ENCODE data around the gene TBX18.
A peak's percentile ranks its signal among the peaks of the same experiment; 100 is the strongest.

Gene TBX18

DNA sequence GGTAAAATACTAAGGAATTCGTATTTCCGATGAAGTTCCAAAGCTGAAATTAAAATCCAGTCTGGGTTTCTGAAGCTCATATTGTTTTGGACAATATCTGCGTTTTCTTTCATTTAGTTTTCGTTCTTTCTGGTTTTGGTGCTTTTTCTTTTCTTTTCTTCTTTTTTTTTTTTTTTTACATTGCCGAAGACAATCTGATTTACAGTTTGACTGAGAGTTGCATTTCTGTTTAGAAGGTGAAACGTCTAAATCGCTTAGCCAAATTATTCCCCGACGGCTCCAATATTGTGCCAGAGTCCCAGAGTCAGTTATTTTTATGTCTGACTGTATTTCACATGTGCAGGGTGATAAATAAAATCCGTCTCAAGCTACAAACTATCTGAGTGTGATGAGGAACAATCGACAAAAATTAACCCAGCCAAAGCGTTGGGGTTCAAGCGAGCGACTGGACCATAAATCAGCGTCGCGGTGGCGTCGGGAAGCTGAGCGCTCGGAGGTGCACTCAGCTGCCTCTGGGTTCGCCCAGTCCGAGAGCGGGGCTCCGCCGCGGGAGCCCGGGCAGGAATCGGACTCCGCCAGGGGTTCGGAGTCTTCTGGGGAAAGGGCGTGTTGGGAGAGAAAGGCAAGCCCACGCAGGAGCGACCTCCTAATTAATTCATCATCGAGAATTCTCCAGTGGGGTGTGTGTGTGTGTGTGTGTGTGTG, 8.2 kb upstream of the TBX18 start:
- DNase-seq = no peak

DNA sequence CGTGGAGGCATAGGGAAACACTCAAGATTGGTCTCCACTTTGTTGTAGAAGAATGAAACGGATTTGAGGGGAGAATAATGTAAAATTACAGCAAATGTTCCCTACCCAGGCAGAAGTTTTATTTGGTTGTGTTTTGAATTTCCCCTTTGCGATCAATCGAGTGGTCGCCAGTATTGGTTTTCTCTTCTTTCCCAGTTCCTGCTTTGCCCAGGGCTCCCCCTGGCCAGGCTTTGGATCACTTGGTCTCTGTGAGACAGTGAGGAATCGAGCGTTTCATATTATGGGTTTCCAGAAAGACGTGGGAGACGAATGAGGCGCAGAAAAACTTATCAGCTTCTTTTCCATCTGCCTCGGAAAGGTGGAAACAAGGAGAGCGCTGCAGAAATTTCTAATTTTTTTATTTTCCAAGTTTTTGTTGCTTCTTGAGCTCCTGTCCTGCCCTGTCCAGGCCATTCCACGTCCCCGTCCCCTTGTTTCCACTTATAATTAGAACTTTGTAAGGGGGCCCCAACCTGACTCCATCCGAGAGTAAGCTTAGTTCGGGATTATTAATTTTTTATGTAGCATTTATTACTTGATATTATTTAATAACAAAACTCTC, 7.5 kb upstream of the TBX18 start:
- DNase-seq = no peak

DNA sequence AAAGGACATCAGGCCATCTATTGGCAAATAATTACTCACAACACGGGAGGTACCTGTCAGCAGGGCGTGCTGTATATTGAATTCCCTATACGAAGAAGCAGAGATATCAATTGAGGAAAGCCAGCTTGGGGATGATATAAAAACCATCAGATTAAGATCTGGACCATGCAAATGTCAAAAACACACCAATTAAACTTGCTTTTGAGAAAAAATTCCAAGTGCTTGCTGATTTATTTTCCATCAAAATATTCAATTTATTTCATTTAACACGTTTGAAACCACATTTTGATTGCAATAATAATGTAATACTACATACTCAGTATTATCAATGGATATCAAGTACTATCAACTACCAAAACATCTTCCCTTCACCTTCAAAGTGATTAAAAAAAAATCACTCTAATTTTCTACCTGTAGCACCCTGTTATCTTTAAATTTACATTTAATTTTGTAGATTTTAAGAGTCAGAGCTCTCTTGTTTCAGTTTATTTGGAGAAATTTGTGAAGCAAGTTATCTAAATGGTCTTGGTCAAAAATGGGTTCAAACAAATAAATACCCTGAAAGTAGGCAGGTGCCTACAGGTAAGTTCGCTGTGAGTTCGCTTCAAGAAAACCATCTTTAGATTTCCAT, 6.8 kb upstream of the TBX18 start:
- no peak for DNase-seq

DNA sequence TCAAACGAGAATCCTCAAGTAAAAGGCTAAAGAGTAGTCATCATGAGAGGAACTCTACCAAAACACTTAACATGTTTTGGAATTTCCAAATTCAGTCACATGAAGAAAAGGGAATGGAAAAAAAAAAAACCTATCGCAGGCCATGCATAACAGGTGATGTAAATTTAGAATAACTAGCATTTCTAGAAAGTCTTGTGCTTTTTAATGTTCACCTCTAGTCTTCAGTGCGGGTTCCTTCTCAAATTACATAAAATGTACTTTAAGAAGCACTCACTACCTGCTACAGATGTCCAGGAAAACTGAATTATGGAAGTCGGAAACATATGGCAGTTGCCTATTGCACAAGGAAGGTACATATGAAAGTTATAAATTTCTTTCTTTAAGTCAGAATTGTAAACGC, 6.1 kb upstream of the TBX18 start:
- no peak for DNase-seq

DNA sequence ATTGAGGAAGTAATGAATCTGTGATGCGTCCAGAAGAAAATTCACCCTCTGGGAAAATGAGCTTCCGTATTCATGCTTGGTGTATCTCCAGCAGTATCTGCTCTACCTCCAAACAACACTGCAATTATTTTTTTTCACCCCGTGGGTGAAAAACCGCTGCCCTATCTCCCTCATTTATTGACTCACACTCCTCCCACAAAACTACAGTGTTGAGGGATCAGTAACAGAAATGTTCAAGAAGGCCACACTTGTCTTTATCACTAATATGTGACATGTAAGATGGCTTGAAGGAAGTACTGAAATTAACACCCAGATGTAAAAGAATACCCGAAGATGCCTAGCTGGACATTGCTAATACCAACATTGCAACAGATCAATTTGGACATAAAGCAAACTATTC, 4.9 kb upstream of the TBX18 start:
- no peak for DNase-seq

DNA sequence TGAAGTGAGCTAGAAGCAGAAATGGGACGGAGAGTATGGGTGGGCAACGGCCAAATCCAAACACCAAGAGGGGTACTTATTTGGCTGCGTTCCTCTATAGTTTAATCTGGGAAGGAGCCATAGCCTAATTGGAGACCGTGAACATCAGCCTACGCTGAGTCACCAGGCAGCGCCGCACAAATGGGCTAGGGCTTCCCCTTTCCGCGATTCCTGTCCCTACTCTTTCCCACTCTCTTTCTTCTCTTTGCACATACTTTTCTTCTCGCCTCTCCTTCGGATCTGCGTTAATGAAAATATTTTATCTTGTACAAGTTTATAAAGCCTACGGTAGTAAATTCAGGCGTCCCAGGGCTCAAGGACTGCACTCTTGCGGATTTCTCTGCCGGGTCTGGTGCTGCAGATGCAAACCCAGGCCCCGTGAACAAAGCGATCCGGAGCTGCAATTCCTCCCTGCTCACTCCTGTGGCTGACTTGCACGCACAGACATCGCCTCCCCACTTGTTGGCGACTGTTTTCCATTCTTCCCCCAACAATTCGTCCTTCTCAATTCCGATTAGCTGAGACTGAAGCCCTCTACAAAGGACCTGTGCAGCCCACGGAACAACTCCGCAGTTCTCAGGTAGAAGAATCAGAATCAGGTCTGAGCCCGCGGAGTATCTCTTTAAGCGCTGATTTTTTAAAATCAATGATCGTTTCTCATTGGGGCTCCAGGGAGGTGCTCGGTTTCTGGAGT, 4.2 kb upstream of the TBX18 start:
- peak in 1 of 3 donors; percentile 13 for DNase-seq

DNA sequence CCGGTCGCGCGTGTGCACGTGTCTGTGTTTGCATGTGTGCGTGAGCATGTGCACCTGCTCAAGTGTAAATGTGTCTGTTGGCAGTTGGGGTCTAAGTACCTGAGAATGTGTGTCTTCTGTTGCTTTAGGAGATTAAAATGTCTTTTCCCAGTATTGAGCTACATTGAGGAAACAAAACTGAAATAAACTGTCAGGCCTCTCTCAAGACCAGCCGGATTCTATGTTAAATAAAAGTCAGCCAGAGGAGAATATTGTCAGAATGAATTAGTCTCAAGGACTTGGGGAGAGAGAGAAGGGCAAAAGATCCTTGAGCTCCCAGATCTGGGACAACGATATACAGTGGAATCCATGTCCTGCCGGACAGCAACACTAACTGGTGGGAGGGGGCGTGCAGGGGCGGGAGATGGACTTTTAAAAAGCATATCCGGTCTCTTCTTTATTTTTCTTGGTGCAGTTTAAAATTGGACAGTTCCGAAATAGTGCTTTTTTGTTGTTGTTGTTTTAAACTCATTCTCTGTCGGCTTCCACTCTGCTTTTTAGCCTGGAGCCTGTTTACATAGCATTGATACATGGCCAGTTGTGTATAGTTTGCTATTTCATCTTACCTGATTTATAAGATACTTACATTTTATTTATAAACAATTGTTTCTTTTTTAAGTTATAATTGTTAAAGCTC, 3.3 kb upstream of the TBX18 start:
- DNase-seq = no peak

DNA sequence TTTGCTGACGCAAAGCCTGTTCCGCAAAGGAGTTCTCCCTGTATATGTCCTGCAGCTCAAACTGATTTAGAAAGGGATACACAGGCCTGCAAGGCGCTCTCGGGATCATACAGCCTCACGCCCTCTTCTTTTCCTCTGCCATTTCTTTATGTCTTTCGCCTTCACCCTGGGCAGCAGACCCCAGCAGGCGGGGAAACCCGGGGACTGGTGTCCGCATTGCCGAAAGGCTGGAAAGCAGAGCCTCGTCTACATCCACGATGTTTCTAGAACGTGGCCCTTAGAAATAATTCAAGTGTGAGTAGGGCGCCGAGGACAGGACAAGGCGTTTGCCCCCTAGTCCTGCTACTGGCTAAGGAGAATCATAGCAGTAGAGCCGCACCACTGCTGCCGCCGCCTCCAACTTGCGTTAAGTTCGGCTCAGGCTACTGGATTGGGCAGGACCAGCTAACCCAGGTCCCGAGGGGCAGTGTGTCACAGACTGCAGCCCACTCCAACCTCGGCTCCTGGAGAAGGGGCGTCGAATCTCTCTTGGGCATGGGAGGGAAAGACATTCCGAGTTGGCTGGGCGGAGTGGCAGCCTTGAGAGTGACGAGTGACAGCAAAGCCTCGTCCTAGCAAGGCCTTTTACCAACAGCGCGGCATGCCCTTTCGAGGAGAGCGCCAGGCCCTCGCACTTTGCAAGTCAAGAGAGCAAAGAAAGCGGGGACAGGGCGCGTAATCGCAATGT, 2.6 kb upstream of the TBX18 start:
- DNase-seq = no peak

DNA sequence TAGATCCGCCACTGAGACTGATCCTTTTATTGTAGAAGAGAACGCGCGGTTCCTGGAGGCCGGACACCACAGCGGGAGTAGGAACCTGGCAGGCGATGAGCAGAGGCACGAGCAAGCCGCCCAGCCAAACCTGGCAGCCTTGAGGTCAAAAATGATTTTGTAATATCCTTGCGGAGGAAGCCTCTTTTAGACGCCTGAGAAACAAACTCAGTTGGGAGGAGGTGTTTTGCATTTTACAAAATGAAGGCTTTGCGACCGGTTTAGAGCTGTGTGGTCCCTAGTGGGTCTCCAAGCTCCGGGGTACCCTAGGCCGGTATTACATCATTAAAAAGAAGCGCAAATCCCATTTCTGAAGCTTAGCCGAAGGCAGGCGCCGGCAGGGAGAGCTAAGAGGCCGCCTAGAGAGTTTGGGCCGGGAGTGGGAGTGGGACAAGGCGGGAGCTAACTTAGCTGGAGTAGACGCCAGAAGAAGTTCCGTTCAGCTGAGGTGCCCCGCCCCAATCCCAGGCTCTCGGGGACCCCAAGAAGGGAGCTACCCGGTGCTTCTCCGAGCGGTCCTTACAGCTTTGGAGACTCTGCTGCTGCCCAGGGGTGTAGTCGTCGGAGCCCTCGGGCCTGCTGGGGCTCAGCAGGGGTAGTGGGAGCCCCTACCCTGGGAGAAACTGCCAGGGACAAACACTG, 1.9 kb upstream of the TBX18 start:
- no peak for DNase-seq

DNA sequence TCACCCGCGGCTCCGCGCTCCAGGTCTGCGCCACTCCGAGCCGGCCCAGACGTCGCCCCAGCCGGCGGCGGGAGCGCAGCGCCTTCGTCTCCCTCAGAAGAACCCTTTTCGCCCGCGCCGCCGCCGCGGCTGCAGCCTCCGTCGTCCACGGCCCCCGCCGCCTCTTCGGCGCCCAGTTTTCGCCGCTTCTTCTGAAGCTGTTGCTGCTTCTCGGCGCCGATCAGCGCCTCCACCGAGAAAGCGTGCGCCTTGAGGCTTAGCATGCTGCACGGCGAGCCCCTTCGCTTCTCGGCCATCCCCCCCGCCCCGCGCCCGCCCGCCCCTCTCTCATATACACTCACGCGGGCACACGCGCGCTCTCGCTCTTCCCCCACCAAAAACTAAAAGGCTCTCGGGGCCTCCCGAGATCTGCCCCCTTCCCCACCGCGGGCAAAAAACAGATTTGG, 489 bp downstream of the TBX18 start:
- peak in 1 of 3 donors; percentile 11 for DNase-seq

DNA sequence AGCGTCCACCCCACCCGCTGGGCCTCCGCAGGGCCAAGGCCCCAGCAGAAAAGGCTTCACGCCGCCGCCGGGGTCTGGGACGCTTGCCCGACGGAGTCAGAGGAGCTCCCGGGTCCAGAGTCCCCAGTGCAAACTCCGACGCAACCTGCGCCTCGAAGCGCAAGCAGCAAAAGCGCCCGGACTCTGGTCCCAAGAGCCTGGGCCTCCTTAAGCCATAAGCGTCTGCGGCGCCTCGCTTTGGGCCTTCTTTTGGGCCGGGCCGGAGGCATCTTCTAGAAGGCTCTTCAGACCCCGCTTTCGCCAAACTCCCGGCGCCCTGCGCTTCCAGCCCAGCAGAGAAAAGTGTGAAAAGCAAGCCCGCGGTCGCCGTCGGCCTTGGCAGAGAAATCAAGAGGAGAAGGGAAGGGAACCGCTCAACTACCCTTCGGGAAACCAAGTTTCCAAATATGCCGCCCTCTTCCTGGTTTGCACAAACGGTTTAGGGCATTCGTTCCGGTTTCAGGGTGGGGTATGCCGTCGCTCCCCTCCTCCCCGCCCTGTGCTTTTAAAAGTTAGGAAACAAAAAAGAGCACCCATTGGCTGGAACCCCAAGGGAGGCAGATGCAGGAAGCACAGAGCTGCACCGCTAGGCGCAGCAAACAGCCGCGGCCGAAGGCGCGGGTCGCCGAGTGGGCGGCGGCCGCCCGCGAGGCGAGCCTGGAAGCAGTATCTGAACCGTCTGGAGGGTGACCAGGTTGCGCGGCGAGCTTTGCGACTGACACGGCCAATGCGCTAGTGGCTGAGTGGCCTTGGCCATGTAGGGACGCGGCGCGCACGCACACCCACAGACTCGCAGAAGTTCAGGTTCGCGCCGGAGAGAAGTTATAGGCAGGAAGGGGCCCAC, 1.2 kb downstream of the TBX18 start:
- peak in 1 of 3 donors; percentile 19 for DNase-seq

DNA sequence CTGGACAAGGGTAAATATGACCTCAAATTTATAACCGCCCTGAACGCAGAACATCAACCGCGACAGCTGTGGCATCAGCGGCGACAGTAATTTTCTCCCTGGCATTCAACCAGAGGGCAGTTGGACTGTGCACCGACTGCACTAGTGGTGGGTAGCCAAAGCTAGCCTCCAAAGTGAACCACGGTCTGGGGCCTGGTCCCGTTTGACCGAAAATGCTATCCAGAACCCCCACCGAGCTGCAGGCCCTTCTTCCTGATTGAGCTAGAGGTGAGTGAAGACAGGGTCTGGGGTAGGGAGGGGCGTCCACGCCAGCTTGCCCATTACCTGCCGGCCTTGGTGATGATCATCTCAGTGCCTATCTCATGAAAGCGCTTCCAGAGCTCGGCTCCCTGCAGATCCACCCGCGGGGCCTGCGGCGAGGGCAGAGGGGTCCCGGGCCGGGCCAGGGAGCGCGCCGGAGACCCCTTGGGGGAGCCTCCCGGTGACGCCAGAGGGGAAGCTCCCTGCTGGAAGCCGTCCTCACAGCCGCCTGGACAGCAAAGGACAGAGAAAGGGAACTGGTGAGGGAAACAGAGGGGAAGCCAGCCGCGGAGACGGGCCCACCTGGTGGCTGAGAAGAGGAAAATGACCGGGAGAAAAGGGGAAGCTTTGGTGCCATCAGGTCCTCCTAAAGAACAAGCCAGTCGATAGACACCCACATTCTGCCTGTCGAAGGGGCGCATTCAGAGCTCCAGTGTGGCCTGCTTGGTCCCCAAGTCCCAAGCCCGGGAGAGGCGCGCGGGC, 2.0 kb downstream of the TBX18 start:
- no peak for DNase-seq

DNA sequence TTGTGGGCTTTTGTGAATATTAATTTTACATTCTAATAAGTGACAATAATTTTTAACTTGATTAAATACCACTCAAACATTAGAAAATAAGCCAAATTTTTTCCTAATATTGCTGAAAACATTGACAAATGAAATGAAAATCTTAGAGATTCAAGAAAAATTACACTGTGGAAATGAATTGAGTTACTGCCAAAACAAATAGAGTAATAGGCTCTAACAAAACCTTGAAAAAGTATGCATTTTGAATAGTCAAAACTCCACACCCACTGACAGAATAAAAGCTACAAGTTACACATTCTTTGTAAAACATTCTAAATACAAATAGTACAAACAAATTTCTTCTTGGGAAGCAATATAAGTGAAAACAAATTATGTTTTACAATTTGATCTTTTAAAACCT, 5.9 kb downstream of the TBX18 start:
- no peak for DNase-seq

DNA sequence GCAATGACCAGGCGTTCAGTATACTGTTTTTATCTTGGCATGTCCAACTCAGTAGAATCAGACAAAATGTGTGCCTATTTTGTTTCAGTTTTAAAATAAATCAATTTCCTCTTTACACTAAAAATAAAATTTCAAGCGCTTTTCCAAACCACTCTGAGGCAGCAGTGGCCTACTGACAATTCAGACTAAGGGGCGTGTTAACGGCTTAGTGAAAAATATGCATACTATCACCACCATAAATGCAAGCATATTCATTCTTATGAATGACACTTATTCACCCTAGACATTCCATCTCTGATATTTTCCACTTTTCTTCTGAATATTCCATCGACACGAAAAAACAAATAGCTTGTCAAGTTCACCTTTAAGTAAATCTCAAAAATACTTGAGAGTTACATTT, 7.5 kb downstream of the TBX18 start:
- no peak for DNase-seq

DNA sequence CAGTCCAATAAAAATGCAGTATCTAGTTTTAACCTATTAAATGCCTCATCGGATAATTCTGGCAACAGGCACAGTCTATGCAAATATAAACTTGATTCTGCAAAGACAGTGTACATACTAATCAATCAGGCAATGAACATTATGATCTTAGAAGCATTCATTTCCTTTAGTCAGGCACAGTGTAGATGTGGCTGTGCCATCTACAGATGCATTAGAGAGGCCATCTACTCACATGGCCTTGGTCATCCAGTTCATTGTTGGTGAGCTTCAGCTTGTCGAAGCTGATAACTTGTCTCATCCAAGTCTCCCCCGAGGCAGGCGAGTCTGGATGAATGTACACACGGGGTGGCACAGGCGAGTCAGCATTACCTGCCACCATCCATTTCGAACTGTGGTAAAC, 7.9 kb downstream of the TBX18 start:
- DNase-seq = no peak

DNA sequence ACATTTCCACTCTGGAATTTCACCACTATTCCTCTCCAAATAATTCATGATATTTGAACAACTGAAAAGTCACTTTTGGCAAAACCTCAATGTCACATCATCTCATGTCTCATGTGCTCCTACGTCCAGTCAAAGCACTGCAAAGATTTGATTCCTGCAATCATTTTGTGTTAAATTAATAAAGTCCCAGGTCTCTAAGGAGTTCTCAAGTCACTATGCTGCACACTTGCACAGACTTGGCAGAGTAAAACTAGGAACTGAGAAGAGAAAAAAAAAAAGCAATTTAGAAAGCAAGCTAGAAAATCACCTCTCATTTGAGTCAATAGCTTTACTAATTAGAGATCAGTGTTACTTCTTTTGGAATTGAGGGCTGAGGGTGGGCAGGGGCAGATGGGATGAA, 11.2 kb downstream of the TBX18 start:
- DNase-seq = no peak

DNA sequence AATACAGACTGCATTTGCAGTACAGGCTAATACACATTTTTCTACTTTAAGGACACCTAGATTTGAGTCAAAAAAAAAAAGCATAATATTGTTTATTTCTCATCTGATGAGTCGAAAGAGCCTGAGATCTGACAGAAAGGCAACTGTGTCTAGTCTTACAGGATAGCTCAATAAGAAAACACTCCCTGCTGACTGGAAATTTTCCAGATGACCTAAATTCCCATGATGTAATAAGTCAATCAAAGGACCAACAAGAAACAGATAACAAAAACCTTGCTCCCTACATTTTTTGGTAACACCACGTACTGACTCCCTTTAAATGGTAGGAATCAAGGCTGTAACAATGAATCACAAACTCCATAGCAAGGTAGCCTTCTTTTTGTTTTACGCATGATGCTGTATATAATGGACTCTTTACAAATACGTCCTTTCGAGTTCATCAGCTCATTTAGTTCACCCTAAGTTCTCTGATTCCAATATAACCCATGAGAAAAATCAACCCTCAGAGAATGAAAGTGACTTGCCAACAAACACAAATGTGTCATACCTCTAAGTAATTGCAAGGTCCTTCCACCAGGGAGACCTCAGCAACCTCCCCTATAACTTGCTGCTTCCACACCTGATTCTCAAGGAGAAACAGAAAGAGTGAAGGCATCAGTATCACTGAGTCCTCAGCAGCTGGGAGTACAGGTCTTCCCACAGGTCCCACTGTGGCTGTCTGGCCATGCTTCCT, 12.1 kb downstream of the TBX18 start:
- DNase-seq = no peak

DNA sequence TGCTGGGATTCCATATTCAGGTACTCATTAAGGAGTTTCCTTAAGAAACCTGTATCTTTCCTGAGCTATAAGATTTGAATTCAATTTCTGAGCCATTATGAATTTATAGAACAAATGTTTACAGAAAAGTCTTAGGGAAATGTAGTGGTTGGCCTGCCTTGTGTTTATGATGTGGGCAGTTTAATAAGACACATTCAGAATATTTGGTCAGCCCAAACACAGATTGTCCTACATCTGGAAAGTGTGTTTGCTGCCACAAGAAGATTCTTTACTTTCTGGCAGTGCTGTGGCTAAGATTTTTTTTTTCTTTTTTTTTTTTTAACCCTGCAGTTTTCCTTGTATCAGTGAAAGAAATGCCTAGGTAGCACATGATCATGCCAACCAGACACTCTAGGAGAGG, 15.2 kb downstream of the TBX18 start:
- DNase-seq = no peak

DNA sequence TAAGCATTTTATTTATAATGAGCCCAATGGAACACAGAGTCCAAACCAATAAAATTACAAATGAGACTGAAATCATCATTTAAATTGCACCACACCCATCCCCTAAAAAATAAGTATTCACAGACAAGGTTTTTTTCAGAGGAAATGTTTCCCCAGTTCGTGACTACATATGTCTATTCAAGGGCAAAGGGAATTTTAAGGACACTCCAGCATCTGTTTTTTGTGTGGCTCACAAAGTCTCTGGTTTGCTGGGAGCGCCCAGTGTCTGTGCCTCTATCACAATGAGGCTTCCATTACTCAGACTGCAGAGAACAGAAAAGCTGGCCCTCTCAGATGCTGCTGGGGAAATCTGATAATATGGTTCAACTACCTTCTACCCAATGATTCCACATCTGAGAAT, 16.0 kb downstream of the TBX18 start:
- DNase-seq = no peak

Data from suppressor macrophage treated with lipopolysaccharide for 1 hour (primary cell).